GM19468 (cell line): Measurements from ENCODE around the gene CD86.
"Not testable (repeated sequence)": the region's sequence is repeated elsewhere in the genome, so short reads cannot be mapped to it uniquely, and the experiment has no call there.

Experiments used
- ATAC-seq: cut with Tn5 transposase; IDR thresholded peaks from one replicate; pipeline ENCODE4 v1.9.1; 2021; ENCODE audit warnings: mild to moderate bottlenecking, moderate library complexity, moderate number of reproducible peaks; ENCODE audit not compliant: unreplicated experiment; ENCODE audit errors: extremely low read depth

Gene CD86

DNA sequence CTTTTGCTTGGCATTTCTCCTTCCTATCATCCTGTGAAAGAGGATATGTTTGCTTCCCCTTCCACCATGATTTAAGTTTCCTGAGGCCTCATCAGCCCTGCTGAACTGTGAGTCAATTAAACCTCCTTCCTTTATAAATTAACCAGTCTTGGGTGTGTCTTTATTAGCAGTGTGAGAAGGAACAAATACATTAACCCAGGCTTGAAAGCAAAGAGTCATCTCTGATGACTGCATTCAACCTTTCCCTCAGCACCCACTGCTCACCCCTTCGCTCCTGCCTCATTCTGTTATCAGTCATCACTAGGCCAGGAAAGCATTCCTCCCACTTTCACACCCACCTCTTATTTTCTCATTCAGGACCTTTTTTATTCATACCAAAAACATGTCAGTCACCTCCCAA is 68.7 kb downstream of the CD86 start:
- ATAC-seq: no peak

DNA sequence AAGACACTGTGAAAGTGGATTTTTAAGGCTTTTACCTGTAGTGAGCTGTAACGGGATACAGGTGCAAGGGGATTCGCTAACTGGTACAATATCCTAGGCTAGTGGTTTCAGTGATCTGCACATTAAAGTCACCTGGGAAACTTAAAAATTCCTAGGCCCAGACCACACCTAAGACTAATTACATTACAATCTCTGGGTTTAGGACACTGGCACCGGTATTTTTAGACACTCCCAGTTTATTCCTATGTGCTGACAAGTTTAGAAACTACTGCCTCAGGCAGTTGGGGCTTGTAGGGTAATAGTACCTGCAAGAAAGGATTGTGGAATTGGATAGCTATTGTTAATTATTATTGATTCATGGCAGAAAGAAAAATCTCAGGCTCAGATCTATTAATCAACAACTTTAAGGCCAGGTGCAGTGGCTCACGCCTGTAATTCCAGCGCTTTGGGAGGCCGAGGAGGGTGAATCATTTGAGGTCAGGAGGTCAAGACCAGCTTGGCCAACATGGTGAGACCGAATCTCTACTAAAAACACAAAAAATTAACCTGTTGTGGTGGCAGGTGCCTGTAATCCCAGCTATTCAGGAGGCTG is 77.9 kb downstream of the CD86 start:
- no peak for ATAC-seq

- ATAC-seq: no peak
Observed at GRCh38 chr3:122146466-122146865, 91.3 kb downstream of the CD86 start.

GRCh38 chr3:122148941-122149627 is 93.9 kb downstream of the CD86 start:
- no peak for ATAC-seq

DNA sequence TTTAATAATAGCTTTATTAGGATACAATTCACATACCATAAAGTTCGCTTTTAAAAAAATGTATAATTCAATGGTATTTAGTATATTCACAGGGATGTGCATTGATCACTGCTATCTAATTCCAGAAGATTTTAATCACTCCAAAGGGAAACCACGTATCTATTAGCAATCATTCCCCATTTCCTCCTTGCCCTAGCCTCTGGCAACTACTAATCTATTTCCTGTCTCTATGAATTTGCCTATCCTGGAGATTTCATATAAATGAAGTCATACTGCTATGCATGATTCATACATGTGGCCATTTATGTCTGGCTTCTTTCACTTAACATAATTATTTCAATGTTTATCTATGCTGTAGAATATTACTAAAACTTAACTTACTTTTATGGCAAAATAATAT is 96.3 kb downstream of the CD86 start:
- ATAC-seq: no peak

GRCh38 chr3:122164983-122165382 is 109.8 kb downstream of the CD86 start:
- ATAC-seq: not testable (repeated sequence)

- no peak for ATAC-seq
Observed at GRCh38 chr3:122167630-122168029, 112.5 kb downstream of the CD86 start.

- ATAC-seq: no peak
Observed at GRCh38 chr3:122168044-122168443, 112.9 kb downstream of the CD86 start.

DNA sequence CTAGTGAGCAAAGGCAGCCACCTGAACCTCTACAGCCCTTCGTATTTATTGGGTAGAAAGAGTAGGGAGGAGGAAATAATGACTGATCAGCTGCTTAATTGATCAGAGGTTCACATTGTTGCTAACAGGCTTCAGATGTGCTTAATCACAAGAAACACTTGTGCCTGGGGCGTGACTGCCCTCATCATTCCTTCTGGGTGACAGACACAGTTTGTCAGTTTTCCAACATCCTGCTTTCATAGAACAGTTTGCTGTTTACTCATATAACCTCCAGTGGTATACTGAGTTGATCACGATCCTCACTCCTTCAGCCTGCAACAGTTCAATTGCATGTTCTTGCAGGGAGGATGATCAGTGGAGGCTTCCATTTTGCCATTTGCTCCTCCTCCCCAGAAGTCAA is 114.7 kb downstream of the CD86 start:
- ATAC-seq: no peak
